ENCODE measurements around the gene DDX52.
A peak's percentile ranks its signal among the peaks of the same experiment; 100 is the strongest.
"Not testable (repeated sequence)": the region's sequence is repeated elsewhere in the genome, so short reads cannot be mapped to it uniquely, and the experiment has no call there.

Gene DDX52

GRCh38 chr17:37643118-37643766 lies at the start of gene DDX52:
DDX52 (minus strand) TSS chr17:37643446; CDS start chr17:37643420, 26 bp downstream.
- peak; percentile 85 for DNase-seq

GRCh38 chr17:37691807-37692206 lies 48.6 kb upstream of the DDX52 start:
- no peak for DNase-seq

- DNase-seq, result no peak
Measured at GRCh38 chr17:37689317-37689716, 46.1 kb upstream of the DDX52 start.

GRCh38 chr17:37683454-37683984 lies 40.3 kb upstream of the DDX52 start:
- DNase-seq, result no peak

- DNase-seq, result no peak
Measured at GRCh38 chr17:37682007-37682406, 38.8 kb upstream of the DDX52 start.

GRCh38 chr17:37679995-37680394 lies 36.7 kb upstream of the DDX52 start:
- DNase-seq, result not testable (repeated sequence)

GRCh38 chr17:37678036-37678435 lies 34.8 kb upstream of the DDX52 start:
- DNase-seq, result no peak

GRCh38 chr17:37677021-37677420 lies 33.8 kb upstream of the DDX52 start:
- DNase-seq, result no peak

- DNase-seq, result no peak
Measured at GRCh38 chr17:37676115-37676925, 33.1 kb upstream of the DDX52 start.

GRCh38 chr17:37674511-37674910 lies 31.3 kb upstream of the DDX52 start:
- DNase-seq, result no peak

- DNase-seq, result no peak
Measured at GRCh38 chr17:37673386-37673785, 30.1 kb upstream of the DDX52 start.

GRCh38 chr17:37672548-37673078 lies 29.4 kb upstream of the DDX52 start:
- no peak for DNase-seq

- no peak for DNase-seq
Measured at GRCh38 chr17:37671824-37672547, 28.7 kb upstream of the DDX52 start.

GRCh38 chr17:37671028-37671823 lies 28.0 kb upstream of the DDX52 start:
- DNase-seq, result no peak

GRCh38 chr17:37667039-37667438 lies 23.8 kb upstream of the DDX52 start:
- DNase-seq, result no peak

- no peak for DNase-seq
Measured at GRCh38 chr17:37664214-37664613, 21.0 kb upstream of the DDX52 start.

- no peak for DNase-seq
Measured at GRCh38 chr17:37662353-37662752, 19.1 kb upstream of the DDX52 start.

GRCh38 chr17:37661400-37662014 lies 18.3 kb upstream of the DDX52 start:
- no peak for DNase-seq

- no peak for DNase-seq
Measured at GRCh38 chr17:37659925-37660324, 16.7 kb upstream of the DDX52 start.

- no peak for DNase-seq
Measured at GRCh38 chr17:37657202-37657601, 14.0 kb upstream of the DDX52 start.

GRCh38 chr17:37651849-37652248 lies 8.6 kb upstream of the DDX52 start:
- no peak for DNase-seq

All from activated CD8-positive, alpha-beta memory T cell treated with anti-CD3 and anti-CD28 coated beads, Interleukin-2, amount 50 U/mL, for 4 hours (primary cell).